Measurements from ENCODE around the gene BBOX1. TPM values are rescaled to one million over a fixed set of nuclear protein-coding genes. Genes with fewer than 3 reads are reported as not detected.

The BBOX1 gene
- total RNA-seq, 1 donor from 2014 or later = not detected

DNA sequence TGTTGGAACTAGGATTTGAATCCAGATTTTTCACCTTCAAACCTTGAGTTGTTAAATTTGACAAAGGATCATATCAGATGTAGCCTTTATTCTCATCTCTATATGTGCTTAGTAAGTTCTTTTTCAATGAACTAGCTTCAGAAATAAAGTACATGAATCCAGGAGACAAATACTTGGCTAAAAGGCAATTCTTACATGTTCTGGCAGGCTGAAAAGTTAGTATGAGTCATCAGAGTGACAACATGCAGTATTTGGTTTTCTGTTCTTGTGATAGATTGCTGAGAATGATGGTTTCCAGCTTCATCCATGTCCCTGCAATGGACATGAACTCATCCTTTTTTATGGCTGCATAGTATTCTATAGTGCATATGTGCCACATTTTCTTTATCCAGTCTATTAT lies 40.4 kb downstream of the BBOX1 start:
- TF ChIP-seq, protein P1, sequence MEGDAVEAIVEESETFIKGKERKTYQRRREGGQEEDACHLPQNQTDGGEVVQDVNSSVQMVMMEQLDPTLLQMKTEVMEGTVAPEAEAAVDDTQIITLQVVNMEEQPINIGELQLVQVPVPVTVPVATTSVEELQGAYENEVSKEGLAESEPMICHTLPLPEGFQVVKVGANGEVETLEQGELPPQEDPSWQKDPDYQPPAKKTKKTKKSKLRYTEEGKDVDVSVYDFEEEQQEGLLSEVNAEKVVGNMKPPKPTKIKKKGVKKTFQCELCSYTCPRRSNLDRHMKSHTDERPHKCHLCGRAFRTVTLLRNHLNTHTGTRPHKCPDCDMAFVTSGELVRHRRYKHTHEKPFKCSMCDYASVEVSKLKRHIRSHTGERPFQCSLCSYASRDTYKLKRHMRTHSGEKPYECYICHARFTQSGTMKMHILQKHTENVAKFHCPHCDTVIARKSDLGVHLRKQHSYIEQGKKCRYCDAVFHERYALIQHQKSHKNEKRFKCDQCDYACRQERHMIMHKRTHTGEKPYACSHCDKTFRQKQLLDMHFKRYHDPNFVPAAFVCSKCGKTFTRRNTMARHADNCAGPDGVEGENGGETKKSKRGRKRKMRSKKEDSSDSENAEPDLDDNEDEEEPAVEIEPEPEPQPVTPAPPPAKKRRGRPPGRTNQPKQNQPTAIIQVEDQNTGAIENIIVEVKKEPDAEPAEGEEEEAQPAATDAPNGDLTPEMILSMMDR (IDR thresholded peaks at IDR 0.05; ENCODE audit: partially characterized antibody, unreplicated experiment) = no peak
- peaks cover 4% of the 10 kb centered on the region for H3K36me3 Mint-ChIP-seq (ENCODE audit: unreplicated experiment)
- H3K27me3 Mint-ChIP-seq (ENCODE audit: unreplicated experiment) = peaks cover 1% of the 10 kb centered on the region
- DNase-seq = no peak
- peaks cover 2% of the 10 kb centered on the region for H3K9me3 Mint-ChIP-seq (ENCODE audit: unreplicated experiment)
- no peaks in the 10 kb centered on the region for H3K4me1 Mint-ChIP-seq (ENCODE audit: low read depth, unreplicated experiment)
- no peak overlapping the region for H3K4me3 Mint-ChIP-seq (ENCODE audit: unreplicated experiment)
- no peak overlapping the region for H3K27ac Mint-ChIP-seq (ENCODE audit: unreplicated experiment)

DNA sequence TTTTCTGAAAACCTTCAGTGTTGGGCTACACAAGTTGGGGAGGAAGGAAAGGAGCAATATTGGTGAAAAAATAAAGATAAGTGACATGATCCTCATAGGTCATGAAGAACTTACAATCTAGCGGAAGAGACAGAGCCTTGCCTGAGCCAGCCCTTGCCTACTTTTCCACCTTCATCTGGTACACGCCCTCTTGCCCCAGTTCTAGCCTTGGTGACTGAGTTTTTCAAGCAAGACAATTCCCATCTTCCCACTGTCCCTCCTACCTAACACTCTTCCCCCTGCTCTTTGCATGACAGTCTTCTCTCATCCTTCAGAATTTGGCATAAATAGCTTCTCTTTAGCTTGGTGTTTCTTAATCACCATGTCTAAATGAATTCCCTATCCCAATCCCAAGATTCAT lies 42.6 kb downstream of the BBOX1 start:
- DNase-seq = no peak
- H3K27me3 Mint-ChIP-seq (ENCODE audit: unreplicated experiment) = peaks cover 1% of the 10 kb centered on the region
- H3K27ac Mint-ChIP-seq (ENCODE audit: unreplicated experiment) = no peak overlapping the region
- H3K36me3 Mint-ChIP-seq (ENCODE audit: unreplicated experiment) = no peaks in the 10 kb centered on the region
- TF ChIP-seq, protein P1 (IDR thresholded peaks at IDR 0.05; ENCODE audit: partially characterized antibody, unreplicated experiment) = no peak
- no peak overlapping the region for H3K4me3 Mint-ChIP-seq (ENCODE audit: unreplicated experiment)
- no peaks in the 10 kb centered on the region for H3K9me3 Mint-ChIP-seq (ENCODE audit: unreplicated experiment)
- no peaks in the 10 kb centered on the region for H3K4me1 Mint-ChIP-seq (ENCODE audit: low read depth, unreplicated experiment)

DNA sequence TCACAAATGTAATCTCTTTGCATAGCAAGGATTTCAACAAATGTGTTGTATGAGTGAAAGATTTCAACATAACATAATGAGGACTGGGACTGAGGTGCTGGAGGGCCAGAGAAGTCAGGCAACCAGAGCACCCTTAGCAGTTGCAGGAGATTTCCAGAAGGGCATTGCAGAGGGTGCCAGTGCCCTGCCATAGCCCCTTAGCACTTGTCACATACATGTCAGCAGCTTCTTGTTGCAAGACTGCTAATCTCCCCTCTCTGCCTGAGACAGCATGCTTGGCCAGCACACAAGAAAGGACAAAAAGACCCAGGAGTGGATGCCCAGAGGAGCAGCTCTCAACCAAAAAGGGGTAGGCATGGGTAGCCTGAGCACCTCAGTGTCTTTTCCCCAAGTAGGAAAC lies 43.2 kb downstream of the BBOX1 start:
- DNase-seq = no peak
- no peak overlapping the region for H3K4me3 Mint-ChIP-seq (ENCODE audit: unreplicated experiment)

DNA sequence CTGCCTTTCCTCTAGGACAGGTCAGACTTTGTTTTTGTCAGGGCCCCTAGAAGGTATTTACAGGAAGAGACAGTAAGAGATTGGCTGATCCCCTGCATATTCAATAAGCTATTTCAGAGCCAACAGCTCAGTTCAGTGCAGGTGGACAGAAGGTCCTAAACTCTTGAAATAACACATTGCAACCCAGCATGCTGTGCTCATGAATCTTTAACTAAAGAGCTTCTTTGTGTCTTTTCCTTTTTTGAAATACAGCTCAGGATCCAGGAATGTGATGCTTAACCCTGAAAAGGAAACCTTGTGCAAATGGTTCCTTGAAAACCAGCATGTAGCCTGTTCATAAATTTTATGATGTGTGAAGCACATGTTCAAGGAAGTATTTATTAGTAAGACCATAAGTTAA lies 43.9 kb downstream of the BBOX1 start:
- H3K27ac Mint-ChIP-seq (ENCODE audit: unreplicated experiment) = no peak overlapping the region
- H3K27me3 Mint-ChIP-seq (ENCODE audit: unreplicated experiment) = peaks cover 1% of the 10 kb centered on the region

More for the DNA sequence above, 43.2 kb downstream of the BBOX1 start:
- Mint-ChIP-seq H3K27ac (ENCODE audit: unreplicated experiment) (no peak overlapping the region), H3K9me3 (ENCODE audit: unreplicated experiment) (no peaks in the 10 kb centered on the region), H3K36me3 (ENCODE audit: unreplicated experiment) (no peaks in the 10 kb centered on the region), H3K4me1 (ENCODE audit: low read depth, unreplicated experiment) (no peaks in the 10 kb centered on the region), H3K27me3 (ENCODE audit: unreplicated experiment) (peaks cover 1% of the 10 kb centered on the region)
- TF ChIP-seq, protein P1 (IDR thresholded peaks at IDR 0.05; ENCODE audit: partially characterized antibody, unreplicated experiment) = no peak

DNA sequence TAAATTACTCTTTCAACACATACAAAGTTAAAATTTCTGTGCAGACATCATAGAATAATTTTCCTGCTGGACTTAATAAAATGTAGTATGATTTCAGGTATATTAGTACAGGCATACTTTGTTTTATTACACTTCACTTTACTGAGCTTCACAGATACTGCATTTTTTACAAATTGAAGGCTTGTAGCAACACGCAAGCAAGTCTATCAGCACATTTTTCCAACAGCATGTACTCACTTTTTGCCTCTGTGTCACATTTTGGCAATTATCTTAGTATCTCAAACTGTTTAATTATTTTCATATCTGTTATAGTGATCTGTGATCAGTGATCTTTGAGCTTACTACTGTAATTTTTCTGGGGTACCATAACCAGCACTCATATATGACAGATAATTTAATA lies 44.5 kb downstream of the BBOX1 start:
- no peak overlapping the region for H3K27ac Mint-ChIP-seq (ENCODE audit: unreplicated experiment)
- no peaks in the 10 kb centered on the region for H3K4me1 Mint-ChIP-seq (ENCODE audit: low read depth, unreplicated experiment)
- H3K27me3 Mint-ChIP-seq (ENCODE audit: unreplicated experiment) = peaks cover 1% of the 10 kb centered on the region
- H3K9me3 Mint-ChIP-seq (ENCODE audit: unreplicated experiment) = no peaks in the 10 kb centered on the region
- TF ChIP-seq, protein P1 (IDR thresholded peaks at IDR 0.05; ENCODE audit: partially characterized antibody, unreplicated experiment) = no peak
- peaks cover 3% of the 10 kb centered on the region for H3K36me3 Mint-ChIP-seq (ENCODE audit: unreplicated experiment)
- no peak overlapping the region for H3K4me3 Mint-ChIP-seq (ENCODE audit: unreplicated experiment)
- no peak for DNase-seq

More for the DNA sequence above, 43.9 kb downstream of the BBOX1 start:
- H3K4me1 Mint-ChIP-seq (ENCODE audit: low read depth, unreplicated experiment) = no peaks in the 10 kb centered on the region
- no peaks in the 10 kb centered on the region for H3K9me3 Mint-ChIP-seq (ENCODE audit: unreplicated experiment)
- TF ChIP-seq, protein P1 (IDR thresholded peaks at IDR 0.05; ENCODE audit: partially characterized antibody, unreplicated experiment) = no peak
- no peak overlapping the region for H3K4me3 Mint-ChIP-seq (ENCODE audit: unreplicated experiment)
- H3K36me3 Mint-ChIP-seq (ENCODE audit: unreplicated experiment) = no peaks in the 10 kb centered on the region
- no peak for DNase-seq
